GM12801 (cell line): Measurements from ENCODE around the gene CERCAM.

Source experiments
- TF ChIP-seq, protein P1 (sequence below): IDR thresholded peaks from one replicate; pipeline ENCODE4 v1.5.1; 2011; ENCODE audit warnings: control low read depth; ENCODE audit not compliant: insufficient read length; ENCODE audit errors: extremely low read depth

CERCAM gene

DNA sequence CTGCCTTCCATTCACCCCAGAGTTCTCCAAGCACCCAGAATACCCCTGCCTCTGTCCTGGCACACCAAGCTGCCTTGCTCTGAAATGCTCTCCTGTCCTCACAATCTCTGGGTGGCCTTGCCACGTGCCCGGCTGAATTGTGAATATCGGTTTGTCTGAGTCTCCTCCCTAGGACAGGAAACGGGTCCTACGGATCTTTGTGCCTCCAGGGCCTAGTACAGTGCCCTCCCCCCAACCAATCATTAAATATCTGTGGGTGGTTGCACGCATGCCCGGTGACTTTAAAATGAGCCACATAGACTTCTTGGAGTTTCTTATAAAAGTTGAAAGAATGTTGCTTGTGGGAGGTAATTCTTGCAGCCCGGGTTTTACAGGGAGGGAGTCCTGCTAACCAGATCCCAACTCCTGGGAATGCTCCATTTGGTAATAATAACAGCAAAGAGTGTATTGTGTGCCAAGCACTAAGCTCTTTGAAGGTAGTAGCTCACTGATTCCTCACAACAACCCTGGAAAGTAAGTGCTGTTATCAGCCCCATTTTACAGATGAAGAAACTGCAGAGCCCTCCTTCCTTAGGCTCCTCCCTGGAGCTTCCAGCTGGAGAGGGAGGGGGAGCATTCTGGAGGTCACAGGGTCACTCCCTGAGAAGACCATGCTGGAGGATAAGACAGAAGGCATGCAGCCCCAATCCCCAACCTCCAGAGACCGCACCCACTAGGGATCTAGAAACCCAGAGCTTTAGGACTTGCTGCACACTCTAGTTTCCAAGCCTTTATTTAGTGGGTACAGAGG is 26.1 kb upstream of the CERCAM start:
- TF ChIP-seq, protein P1, sequence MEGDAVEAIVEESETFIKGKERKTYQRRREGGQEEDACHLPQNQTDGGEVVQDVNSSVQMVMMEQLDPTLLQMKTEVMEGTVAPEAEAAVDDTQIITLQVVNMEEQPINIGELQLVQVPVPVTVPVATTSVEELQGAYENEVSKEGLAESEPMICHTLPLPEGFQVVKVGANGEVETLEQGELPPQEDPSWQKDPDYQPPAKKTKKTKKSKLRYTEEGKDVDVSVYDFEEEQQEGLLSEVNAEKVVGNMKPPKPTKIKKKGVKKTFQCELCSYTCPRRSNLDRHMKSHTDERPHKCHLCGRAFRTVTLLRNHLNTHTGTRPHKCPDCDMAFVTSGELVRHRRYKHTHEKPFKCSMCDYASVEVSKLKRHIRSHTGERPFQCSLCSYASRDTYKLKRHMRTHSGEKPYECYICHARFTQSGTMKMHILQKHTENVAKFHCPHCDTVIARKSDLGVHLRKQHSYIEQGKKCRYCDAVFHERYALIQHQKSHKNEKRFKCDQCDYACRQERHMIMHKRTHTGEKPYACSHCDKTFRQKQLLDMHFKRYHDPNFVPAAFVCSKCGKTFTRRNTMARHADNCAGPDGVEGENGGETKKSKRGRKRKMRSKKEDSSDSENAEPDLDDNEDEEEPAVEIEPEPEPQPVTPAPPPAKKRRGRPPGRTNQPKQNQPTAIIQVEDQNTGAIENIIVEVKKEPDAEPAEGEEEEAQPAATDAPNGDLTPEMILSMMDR: no peak

DNA sequence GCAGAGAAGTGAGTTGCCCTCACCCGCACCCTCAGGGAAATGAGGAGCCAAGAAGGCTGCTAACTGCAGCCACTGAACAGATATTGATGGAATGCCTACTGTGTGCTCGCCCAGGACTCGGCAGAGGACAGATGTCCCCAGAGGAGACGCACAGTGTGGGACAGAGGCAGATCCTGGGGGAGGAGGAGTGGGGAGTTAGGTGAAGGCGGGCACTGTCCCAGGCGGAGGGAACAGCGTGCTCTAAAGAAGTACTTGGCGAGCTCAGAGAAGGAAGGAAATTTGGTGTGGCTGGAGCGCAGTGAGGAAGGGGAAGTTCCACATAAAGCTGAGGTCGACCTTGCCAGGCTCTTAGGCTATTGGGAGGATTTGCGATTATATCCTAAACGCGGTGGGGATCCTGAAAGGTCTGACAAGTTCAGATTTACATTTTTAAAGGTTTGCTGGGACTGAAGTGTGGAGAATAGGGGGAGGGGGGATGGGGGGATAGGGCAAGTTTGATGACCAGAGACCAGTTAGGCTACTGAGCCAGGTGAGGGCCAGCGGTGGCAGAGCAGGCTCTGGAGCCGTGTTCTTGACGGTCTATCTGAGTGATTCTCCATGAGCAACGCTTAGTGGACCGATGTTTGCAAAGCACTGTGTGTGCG is 23.6 kb upstream of the CERCAM start:
- TF ChIP-seq, protein P1: no peak

DNA sequence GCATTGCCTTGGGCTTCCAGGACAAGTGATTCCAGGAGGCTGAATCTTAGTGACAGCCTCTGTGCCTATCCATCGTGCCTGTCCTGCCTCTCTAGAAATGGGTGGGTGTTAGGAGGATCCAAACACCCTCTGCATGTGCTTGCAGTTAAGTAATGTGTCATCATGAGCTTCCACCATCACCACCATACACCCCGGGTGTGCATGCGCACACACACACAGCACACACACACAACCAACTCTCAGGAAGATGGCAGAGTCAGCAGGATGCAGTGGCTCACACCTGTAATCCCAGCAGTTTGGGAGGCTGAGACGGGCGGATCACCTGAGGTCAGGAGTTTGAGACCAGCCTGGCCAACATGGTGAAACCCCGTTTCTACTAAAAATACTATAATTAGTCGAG is 22.8 kb upstream of the CERCAM start:
- TF ChIP-seq, protein P1: no peak

DNA sequence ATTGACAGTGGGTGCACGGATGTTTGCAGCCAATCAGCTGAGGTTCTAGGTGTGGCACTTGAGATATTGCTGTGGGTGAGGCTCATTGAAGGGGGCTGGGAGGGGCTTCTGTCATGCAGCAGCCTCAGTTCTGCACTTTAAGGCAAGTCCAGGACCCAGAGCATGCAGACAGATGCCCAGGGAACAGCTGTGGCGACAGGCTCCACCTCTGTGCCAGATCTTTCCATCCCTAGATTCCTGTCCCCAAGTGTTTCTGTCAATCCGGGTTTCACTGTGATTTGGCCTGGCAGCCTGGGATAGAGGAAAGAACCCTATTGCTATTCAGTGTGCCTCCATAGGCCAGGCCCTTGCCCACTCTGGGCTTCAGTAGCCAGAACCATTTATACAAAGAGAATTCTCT is 20.8 kb upstream of the CERCAM start:
- TF ChIP-seq, protein P1: no peak

DNA sequence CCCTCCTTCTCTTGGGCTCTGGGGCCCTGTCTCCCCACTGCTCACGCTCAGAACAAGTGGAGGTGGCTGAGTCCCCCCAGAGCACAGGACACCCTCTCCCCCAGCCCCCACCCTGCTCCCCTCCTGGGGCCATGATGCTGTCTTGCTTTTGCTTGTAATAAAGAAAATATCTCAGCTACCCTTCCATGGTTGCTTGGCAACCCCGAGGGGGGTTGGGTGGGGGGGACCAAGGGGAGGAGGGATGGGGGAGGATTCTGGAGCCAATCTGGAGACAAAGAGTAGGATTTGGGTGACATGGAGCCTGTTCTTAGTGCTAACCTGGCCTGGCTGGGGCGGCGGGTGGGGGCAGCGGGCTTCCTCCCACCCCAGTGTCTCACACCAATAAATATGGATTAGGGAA is 16.1 kb upstream of the CERCAM start:
- TF ChIP-seq, protein P1: no peak

DNA sequence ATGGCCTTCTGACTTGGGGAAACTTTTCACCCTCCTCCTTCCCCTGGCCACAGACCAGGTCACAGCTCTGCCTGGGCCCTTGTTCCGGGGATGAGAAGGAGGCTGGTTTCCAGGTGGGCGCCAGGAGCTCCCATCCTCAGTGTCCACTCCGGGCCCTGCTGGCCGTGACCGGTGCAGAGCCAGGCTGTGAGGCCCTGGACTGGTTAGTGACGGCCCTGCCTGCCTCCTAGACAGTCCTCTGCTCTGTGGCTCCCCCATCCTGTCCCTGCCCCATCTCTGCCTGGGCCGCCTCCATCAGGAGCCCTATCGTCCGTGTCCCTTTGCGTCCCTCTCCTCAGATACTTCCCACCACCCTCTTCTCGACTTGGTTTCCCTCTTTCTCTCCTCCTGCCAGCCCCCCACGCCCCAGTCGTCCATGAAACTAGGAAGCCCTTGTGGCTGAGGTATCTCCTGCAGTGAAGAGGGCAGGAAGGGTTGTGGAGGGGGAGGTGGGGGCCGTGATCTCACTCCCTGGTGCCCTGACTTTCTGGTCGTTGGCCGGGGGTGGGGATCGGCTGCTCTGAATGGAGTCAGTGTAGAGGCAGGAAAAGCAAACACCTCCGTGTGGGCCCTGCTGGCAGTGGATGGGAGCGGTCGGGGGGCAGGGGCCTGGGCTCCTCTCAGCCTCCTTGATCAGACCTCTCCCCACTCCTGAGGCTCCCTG is 15.4 kb upstream of the CERCAM start:
- TF ChIP-seq, protein P1: no peak

DNA sequence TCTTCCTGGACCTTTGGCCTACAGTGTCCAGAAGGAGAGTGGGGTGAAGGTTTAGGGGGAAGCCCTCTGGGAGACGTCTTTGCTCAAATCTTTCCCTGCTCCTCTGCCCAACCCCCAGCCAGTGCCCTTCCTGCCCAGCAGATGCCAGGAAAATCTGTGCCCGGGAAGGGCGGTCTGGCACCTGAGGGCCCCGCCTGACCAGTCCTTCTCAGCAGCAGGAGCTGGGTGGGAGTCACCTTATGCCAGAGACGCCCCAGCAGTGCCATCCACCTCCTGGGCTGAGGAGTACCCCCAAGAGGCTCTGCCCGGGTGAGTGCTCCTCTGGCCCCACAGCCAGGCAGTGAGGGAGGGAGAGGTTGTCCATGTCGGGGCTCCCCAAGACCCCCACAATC is 14.9 kb upstream of the CERCAM start:
- TF ChIP-seq, protein P1: no peak
